A673 (cell line): ENCODE results near the gene DAB1.

Experiments
- CTCF ChIP-seq: fragments of 300-800, 200-600 bp; sonication (generic); conservative IDR thresholded peaks from 2 replicates; pipeline ENCODE4 v1.5.1; 2017; ENCODE audit warnings: low read depth, mild to moderate bottlenecking, antibody characterized with exemption, low read length, moderate library complexity, mixed read lengths
- EZH2 ChIP-seq: fragments of 200-600 bp; sonication (generic); IDR thresholded peaks from 2 replicates; pipeline ENCODE4 v1.6.1; 2017; ENCODE audit warnings: borderline replicate concordance, low read depth, mild to moderate bottlenecking, mixed read lengths, antibody characterized with exemption, low read length; ENCODE audit not compliant: poor library complexity, severe bottlenecking

DNA sequence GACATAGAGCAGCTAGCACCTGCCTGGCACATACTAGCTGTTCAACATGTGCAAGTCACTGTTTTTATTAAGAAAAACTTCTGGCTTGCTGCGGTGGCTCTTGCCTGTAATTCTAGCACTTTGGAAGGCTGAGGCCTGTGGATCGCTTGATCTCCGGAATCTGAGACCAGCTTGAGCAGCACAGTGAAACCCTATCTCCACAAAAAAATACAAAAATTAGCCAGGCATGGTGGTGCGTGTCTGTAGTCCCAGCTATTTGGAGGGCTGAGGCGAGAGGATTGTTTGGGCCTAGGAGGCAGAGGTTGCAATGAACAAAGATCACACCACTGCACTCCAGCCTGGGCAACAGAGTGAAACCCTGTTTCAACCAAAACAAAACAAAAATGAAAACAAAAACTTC lies 430.4 kb downstream of the DAB1 start:
- no peak for TF ChIP-seq CTCF
- TF ChIP-seq EZH2: no peak
